ENCODE data around the gene TBXAS1. TPM values are rescaled to one million over a fixed set of nuclear protein-coding genes. Genes with fewer than 3 reads are reported as not detected.
A peak's percentile ranks its signal among the peaks of the same experiment; 100 is the strongest.

The TBXAS1 gene
- total and polyA plus RNA-seq, 5 donors from 2014 or later = 5.2 to 21.2 (median 11.3) TPM

DNA sequence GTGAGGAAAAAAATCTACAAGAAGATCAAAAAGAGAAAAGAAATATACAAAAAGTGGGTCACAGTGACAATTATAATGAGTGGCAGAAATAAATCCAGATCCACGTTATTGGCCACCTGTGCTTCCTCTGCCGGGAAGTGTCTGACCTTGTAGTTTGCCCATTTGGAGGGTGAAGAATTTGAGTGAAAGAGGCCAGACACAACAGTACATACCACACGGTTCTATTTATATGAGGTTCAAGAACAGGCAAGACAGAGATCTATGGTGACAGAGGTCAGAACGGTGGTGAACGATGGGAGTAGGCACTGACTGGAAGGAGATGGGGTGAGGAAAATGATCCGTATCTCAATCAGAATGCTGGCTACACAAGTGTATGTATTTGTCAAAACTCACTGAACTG lies 216.6 kb downstream of the TBXAS1 start:
- H3K27me3 Mint-ChIP-seq = no peaks in the 10 kb centered on the region
- Histone ChIP-seq H3K4me3 (ENCODE audit: low read depth, low read length) (no peak overlapping the region), H3K36me3 (ENCODE audit: control insufficient read depth, insufficient read depth, low read length) (peaks cover 79% of the 10 kb centered on the region), H3K27ac (ENCODE audit: insufficient read depth, low read length, poor library complexity, severe bottlenecking) (no peak overlapping the region), H3K27me3 (ENCODE audit: control insufficient read depth, insufficient read depth, low read length) (no peaks in the 10 kb centered on the region), H3K9me3 (ENCODE audit: control insufficient read depth in 2 of 2, low read length in 2 of 2) (no peaks in the 10 kb centered on the region), H3K4me1 (ENCODE audit: control insufficient read depth, insufficient read depth, low read length, poor library complexity, severe bottlenecking) (no peaks in the 10 kb centered on the region)
- H3K27ac Mint-ChIP-seq = peak overlapping the region in 1 of 3 donors; percentile 46
- DNase-seq (no peak), ATAC-seq (ENCODE audit: low read depth in 2 of 2) (no peak)
- H3K36me3 Mint-ChIP-seq = peaks cover 55% of the 10 kb centered on the region
- H3K9me3 Mint-ChIP-seq = no peaks in the 10 kb centered on the region
- H3K4me1 Mint-ChIP-seq = peaks cover 11 to 36% (median 26%) of the 10 kb centered on the region in 4 donors
- no peak overlapping the region for H3K4me3 Mint-ChIP-seq

DNA sequence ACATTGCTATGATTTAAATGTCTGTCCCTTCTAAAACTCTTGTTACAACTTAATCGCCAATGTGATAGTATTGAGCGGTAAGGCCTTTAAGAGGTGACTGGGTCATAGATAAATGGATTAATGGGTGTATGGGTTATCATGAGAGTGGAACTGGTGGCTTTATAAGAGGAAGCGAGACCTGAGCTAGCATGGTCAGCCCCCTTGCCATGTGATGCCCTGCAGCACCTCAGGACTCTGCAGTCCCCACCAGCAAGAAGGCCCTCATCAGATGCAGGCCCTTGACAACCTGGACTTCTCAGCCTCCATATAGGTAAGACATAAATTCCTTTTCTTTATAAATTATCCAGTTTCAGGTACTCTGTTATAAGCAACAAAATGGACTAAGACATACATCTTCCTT lies 218.1 kb downstream of the TBXAS1 start:
- H3K36me3 Mint-ChIP-seq = peaks cover 47% of the 10 kb centered on the region
- no peak overlapping the region for H3K4me3 ChIP-seq (ENCODE audit: low read depth, low read length)
- ATAC-seq (ENCODE audit: low read depth in 2 of 2) (no peak), DNase-seq (no peak)
- no peaks in the 10 kb centered on the region for H3K27me3 Mint-ChIP-seq
- peak overlapping the region in 1 of 3 donors; percentile 61 for H3K27ac Mint-ChIP-seq
- H3K4me3 Mint-ChIP-seq = no peak overlapping the region
- peaks cover 15 to 30% (median 21%) of the 10 kb centered on the region in 4 donors for H3K4me1 Mint-ChIP-seq
- H3K36me3 ChIP-seq (ENCODE audit: control insufficient read depth, insufficient read depth, low read length) = peaks cover 74% of the 10 kb centered on the region
- no peak overlapping the region for H3K27ac ChIP-seq (ENCODE audit: insufficient read depth, low read length, poor library complexity, severe bottlenecking)
- H3K9me3 Mint-ChIP-seq = no peaks in the 10 kb centered on the region
- no peaks in the 10 kb centered on the region for H3K4me1 ChIP-seq (ENCODE audit: control insufficient read depth, insufficient read depth, low read length, poor library complexity, severe bottlenecking)
- H3K9me3 ChIP-seq (ENCODE audit: control insufficient read depth in 2 of 2, low read length in 2 of 2) = no peaks in the 10 kb centered on the region
- H3K27me3 ChIP-seq (ENCODE audit: control insufficient read depth, insufficient read depth, low read length) = no peaks in the 10 kb centered on the region

DNA sequence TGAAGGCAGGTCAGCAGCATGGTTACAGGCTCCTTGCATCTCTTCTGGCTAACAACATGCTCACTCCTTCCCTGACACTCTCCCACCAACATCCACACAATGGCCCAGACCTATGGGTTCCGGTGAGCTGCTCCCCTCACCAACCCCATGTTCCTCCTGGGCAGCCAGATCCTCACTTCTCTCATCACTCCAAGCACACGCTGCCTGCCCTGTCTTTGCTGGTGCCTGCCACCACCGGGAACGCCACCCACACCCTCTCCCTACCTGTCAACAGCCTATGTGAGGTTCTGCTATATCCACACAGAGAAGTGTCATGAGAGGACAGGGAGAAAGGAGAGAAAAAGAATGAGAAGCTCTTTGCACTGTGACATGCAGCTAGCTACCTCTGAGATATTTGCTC lies 219.1 kb downstream of the TBXAS1 start:
- Mint-ChIP-seq H3K4me3 (no peak overlapping the region), H3K36me3 (peaks cover 50% of the 10 kb centered on the region), H3K9me3 (no peaks in the 10 kb centered on the region)

DNA sequence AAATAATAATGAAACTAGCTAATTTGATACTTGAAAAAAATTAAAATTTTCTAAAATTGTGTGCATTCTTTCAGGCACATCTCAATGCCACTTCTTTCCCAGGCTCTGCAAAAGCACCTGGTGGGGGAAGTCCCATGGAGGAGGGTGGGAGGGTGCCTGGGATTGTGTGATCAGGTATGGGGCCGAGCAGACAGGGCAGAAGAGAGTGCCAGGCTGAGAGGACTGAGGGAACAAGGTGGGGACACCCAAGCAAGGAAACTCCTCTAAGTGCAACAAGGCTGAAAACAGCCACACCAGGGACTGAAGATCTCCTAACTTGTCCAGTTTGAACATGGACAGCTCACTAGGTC lies 219.9 kb downstream of the TBXAS1 start:
- Mint-ChIP-seq H3K4me3 (no peak overlapping the region), H3K4me1 (peaks cover 28 to 45% (median 32%) of the 10 kb centered on the region in 4 donors)

More for the DNA sequence above, 219.1 kb downstream of the TBXAS1 start:
- H3K4me1 ChIP-seq (ENCODE audit: control insufficient read depth, insufficient read depth, low read length, poor library complexity, severe bottlenecking) = no peaks in the 10 kb centered on the region
- H3K27me3 ChIP-seq (ENCODE audit: control insufficient read depth, insufficient read depth, low read length) = no peaks in the 10 kb centered on the region
- H3K9me3 ChIP-seq (ENCODE audit: control insufficient read depth in 2 of 2, low read length in 2 of 2) = no peaks in the 10 kb centered on the region
- Mint-ChIP-seq H3K4me1 (peaks cover 20 to 36% (median 25%) of the 10 kb centered on the region in 4 donors), H3K27me3 (no peaks in the 10 kb centered on the region), H3K27ac (peak overlapping the region; percentile 7 to 85 (median 59))
- peaks cover 69% of the 10 kb centered on the region for H3K36me3 ChIP-seq (ENCODE audit: control insufficient read depth, insufficient read depth, low read length)
- no peak overlapping the region for H3K4me3 ChIP-seq (ENCODE audit: low read depth, low read length)
- ATAC-seq (ENCODE audit: low read depth in 2 of 2) = no peak
- no peak overlapping the region for H3K27ac ChIP-seq (ENCODE audit: insufficient read depth, low read length, poor library complexity, severe bottlenecking)
- no peak for DNase-seq

DNA sequence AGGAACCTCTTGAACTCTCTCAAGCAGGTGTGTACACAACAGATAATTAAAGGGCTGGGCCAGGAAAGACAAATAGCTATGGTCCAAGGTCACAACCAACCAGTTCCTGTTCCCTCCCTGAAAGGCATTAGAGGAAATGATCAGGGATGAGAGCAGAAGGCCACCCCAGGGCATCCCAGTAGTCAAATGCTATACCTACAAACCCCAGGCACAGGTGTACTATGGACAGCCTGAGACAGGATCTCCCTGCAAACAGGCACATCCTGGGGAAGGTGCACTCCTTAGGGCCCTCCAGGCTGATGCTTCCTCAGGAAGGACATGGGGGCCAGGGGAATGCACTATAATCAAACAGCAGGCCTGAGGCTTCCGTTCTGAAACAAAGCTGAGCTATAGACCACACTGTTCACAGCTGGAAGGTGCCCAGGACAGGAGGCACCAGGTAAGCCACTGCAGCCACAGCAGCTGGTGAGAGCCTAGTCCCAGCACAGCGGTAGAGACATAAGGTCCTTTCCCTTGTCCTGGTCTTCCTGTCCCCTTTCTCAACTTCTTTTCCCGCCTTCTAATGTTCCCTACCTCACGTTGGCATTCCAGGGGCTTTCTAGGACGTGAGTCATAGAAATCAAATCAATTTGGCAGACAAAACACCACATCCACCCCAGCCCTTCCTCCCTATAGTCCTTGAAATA lies 220.4 kb downstream of the TBXAS1 start:
- Histone ChIP-seq H3K4me1 (ENCODE audit: control insufficient read depth, insufficient read depth, low read length, poor library complexity, severe bottlenecking) (peaks cover 10% of the 10 kb centered on the region), H3K9me3 (ENCODE audit: control insufficient read depth in 2 of 2, low read length in 2 of 2) (no peaks in the 10 kb centered on the region), H3K36me3 (ENCODE audit: control insufficient read depth, insufficient read depth, low read length) (peaks cover 60% of the 10 kb centered on the region), H3K27me3 (ENCODE audit: control insufficient read depth, insufficient read depth, low read length) (no peaks in the 10 kb centered on the region), H3K27ac (ENCODE audit: insufficient read depth, low read length, poor library complexity, severe bottlenecking) (no peak overlapping the region), H3K4me3 (ENCODE audit: low read depth, low read length) (no peak overlapping the region)
- DNase-seq = no peak
- Mint-ChIP-seq H3K27me3 (no peaks in the 10 kb centered on the region), H3K36me3 (peaks cover 52% of the 10 kb centered on the region), H3K4me3 (no peak overlapping the region), H3K4me1 (peaks cover 31 to 50% (median 35%) of the 10 kb centered on the region in 4 donors), H3K9me3 (no peaks in the 10 kb centered on the region), H3K27ac (peak overlapping the region; percentile 59 to 81 (median 73))
- no peak for ATAC-seq (ENCODE audit: low read depth in 2 of 2)

More for the DNA sequence above, 219.9 kb downstream of the TBXAS1 start:
- ATAC-seq (ENCODE audit: low read depth in 2 of 2) = no peak
- Mint-ChIP-seq H3K36me3 (peaks cover 53% of the 10 kb centered on the region), H3K27ac (peak overlapping the region; percentile 59 to 81 (median 73)), H3K27me3 (no peaks in the 10 kb centered on the region), H3K9me3 (no peaks in the 10 kb centered on the region)
- Histone ChIP-seq H3K36me3 (ENCODE audit: control insufficient read depth, insufficient read depth, low read length) (peaks cover 62% of the 10 kb centered on the region), H3K4me1 (ENCODE audit: control insufficient read depth, insufficient read depth, low read length, poor library complexity, severe bottlenecking) (peaks cover 5% of the 10 kb centered on the region), H3K9me3 (ENCODE audit: control insufficient read depth in 2 of 2, low read length in 2 of 2) (no peaks in the 10 kb centered on the region), H3K27ac (ENCODE audit: insufficient read depth, low read length, poor library complexity, severe bottlenecking) (no peak overlapping the region), H3K27me3 (ENCODE audit: control insufficient read depth, insufficient read depth, low read length) (no peaks in the 10 kb centered on the region), H3K4me3 (ENCODE audit: low read depth, low read length) (no peak overlapping the region)
- no peak for DNase-seq

DNA sequence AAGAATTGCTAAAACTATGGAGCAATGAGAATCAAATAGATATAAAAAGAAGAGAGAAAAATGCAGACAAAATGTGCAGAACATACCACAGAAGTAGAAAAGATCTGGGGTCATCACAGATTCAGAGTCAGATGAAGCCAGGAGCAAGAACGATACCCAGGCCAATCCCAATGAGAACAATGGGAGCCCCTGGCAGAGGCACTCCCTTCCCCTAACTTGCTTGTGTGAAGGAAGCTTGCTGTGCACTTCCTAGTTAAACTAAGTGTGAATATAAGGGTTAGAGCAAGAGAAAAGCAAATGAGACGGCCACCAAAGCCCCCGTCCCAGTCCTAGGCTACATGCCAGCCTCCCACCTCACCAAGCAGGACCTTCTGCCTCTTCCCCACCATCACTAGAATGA lies 221.0 kb downstream of the TBXAS1 start:
- H3K27me3 ChIP-seq (ENCODE audit: control insufficient read depth, insufficient read depth, low read length) = no peaks in the 10 kb centered on the region
- H3K36me3 ChIP-seq (ENCODE audit: control insufficient read depth, insufficient read depth, low read length) = peaks cover 59% of the 10 kb centered on the region
- peaks cover 36 to 54% (median 39%) of the 10 kb centered on the region in 4 donors for H3K4me1 Mint-ChIP-seq
- no peaks in the 10 kb centered on the region for H3K27me3 Mint-ChIP-seq
- no peak for DNase-seq
- peaks cover 55% of the 10 kb centered on the region for H3K36me3 Mint-ChIP-seq
- no peaks in the 10 kb centered on the region for H3K9me3 Mint-ChIP-seq
- H3K4me3 Mint-ChIP-seq = no peak overlapping the region
- H3K4me1 ChIP-seq (ENCODE audit: control insufficient read depth, insufficient read depth, low read length, poor library complexity, severe bottlenecking) = peaks cover 16% of the 10 kb centered on the region
- peak overlapping the region in 1 of 3 donors; percentile 29 for H3K27ac Mint-ChIP-seq
- no peak for ATAC-seq (ENCODE audit: low read depth in 2 of 2)
- H3K4me3 ChIP-seq (ENCODE audit: low read depth, low read length) = no peak overlapping the region
- H3K9me3 ChIP-seq (ENCODE audit: control insufficient read depth in 2 of 2, low read length in 2 of 2) = no peaks in the 10 kb centered on the region
- H3K27ac ChIP-seq (ENCODE audit: insufficient read depth, low read length, poor library complexity, severe bottlenecking) = no peak overlapping the region

DNA sequence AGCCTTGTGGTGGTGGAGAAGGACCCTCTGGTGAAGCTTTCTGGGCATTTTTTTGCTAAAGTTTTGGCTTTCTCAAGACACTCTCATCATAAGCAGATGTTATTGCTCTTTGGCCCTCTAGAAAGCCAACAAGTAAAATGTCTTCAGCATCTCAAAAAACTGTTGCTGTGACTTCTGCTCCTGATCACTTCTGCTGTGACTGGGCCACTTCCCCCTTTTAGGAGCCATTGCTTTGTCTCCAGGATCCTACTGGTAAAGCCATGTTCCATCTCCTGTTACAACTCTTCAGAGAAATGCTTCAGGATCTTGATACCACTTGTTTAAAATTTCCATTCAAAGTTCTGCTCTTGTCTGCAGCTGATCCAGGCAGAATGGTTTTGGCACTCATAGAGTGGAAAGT lies 222.8 kb downstream of the TBXAS1 start:
- H3K4me1 Mint-ChIP-seq = peaks cover 41 to 70% (median 48%) of the 10 kb centered on the region in 4 donors
- Histone ChIP-seq H3K27ac (ENCODE audit: insufficient read depth, low read length, poor library complexity, severe bottlenecking) (no peak overlapping the region), H3K9me3 (ENCODE audit: control insufficient read depth in 2 of 2, low read length in 2 of 2) (no peaks in the 10 kb centered on the region), H3K4me1 (ENCODE audit: control insufficient read depth, insufficient read depth, low read length, poor library complexity, severe bottlenecking) (peaks cover 20% of the 10 kb centered on the region), H3K27me3 (ENCODE audit: control insufficient read depth, insufficient read depth, low read length) (no peaks in the 10 kb centered on the region), H3K4me3 (ENCODE audit: low read depth, low read length) (no peak overlapping the region), H3K36me3 (ENCODE audit: control insufficient read depth, insufficient read depth, low read length) (peaks cover 53% of the 10 kb centered on the region)
- H3K36me3 Mint-ChIP-seq = peaks cover 54% of the 10 kb centered on the region
- H3K9me3 Mint-ChIP-seq = no peaks in the 10 kb centered on the region
- DNase-seq (no peak), ATAC-seq (ENCODE audit: low read depth in 2 of 2) (no peak)
- no peak overlapping the region for H3K4me3 Mint-ChIP-seq
- no peaks in the 10 kb centered on the region for H3K27me3 Mint-ChIP-seq
- H3K27ac Mint-ChIP-seq = peak overlapping the region in 1 of 3 donors; percentile 73
